Spleen (tissue), 11 donors: ENCODE data around the gene PDE3A. TPM values are rescaled to one million over a fixed set of nuclear protein-coding genes. Genes with fewer than 3 reads are reported as not detected.

ENCODE experiments used
- DNase-seq: peaks from one replicate; pipeline ENCODE4 v3.0.0-alpha.2; 2020
- H3K27ac ChIP-seq, 8 donors: fragments of 200-600 bp; sonication (generic) in 7 of 8; 1 replicate in 4 of 8; 2 replicates in 4 of 8; pipeline versions ENCODE4 v1.5.0 to v1.8.0; 2016 to 2021; ENCODE audit warnings: inconsistent platforms in 4 of 8, mild to moderate bottlenecking in 4 of 8, moderate library complexity in 1 of 8
- H3K27me3 ChIP-seq, 7 donors: fragments of 200-600 bp; sonication (generic) in 6 of 7; replicated peaks in 1 of 7; 1 replicate in 4 of 7; 2 replicates in 3 of 7; pipeline versions ENCODE4 v1.5.0 to v1.8.0; 2016 to 2021; ENCODE audit warnings: inconsistent platforms in 3 of 7, mild to moderate bottlenecking in 1 of 7
- H3K36me3 ChIP-seq, 6 donors: fragments of 200-600 bp; sonication (generic) in 5 of 6; 1 replicate in 4 of 6; 2 replicates in 2 of 6; pipeline versions ENCODE4 v1.5.0 to v1.8.0; 2016 to 2021; ENCODE audit warnings: inconsistent platforms in 2 of 6
- H3K4me1 ChIP-seq, 6 donors: fragments of 200-600 bp; sonication (generic) in 5 of 6; 1 replicate in 3 of 6; 2 replicates in 3 of 6; pipeline versions ENCODE4 v1.5.0 to v1.8.0; 2016 to 2021; ENCODE audit warnings: inconsistent platforms in 3 of 6
- H3K4me3 ChIP-seq, 8 donors: fragments of 200-600 bp; sonication (generic) in 7 of 8; 1 replicate in 4 of 8; 2 replicates in 4 of 8; pipeline versions ENCODE4 v1.5.0 to v1.8.0; 2016 to 2021; ENCODE audit warnings: inconsistent platforms in 4 of 8, mild to moderate bottlenecking in 4 of 8, moderate library complexity in 2 of 8
- H3K9me3 ChIP-seq, 8 donors: fragments of 200-600 bp; sonication (generic) in 7 of 8; 1 replicate in 4 of 8; 2 replicates in 4 of 8; pipeline versions ENCODE4 v1.5.0 to v1.8.0; 2016 to 2021; ENCODE audit warnings: inconsistent platforms in 4 of 8
- CTCF ChIP-seq, 11 experiments: fragments of 200-600 bp in 7 of 11; fragments of 450-650 bp in 4 of 11; sonication (generic) in 4 of 11; IDR thresholded peaks in 8 of 11; conservative IDR thresholded peaks in 3 of 11; 1 replicate in 7 of 11; 2 replicates in 4 of 11; pipeline versions ENCODE4 v1.4.0 to v1.8.0; 2016 to 2021; ENCODE audit warnings: antibody characterized with exemption in 11 of 11, inconsistent platforms in 4 of 11, mild to moderate bottlenecking in 1 of 11
- POLR2A ChIP-seq, 3 donors: fragments of 450-650 bp; IDR thresholded peaks; one replicate each; pipeline ENCODE4 v1.5.1; 2017; ENCODE audit warnings: antibody characterized with exemption in 3 of 3, mild to moderate bottlenecking in 1 of 3
- POLR2AphosphoS5 ChIP-seq, 3 donors: sonication (generic); formaldehyde crosslinking; IDR thresholded peaks; one replicate each; pipeline ENCODE4 v1.5.1; 2017; ENCODE audit warnings: antibody characterized with exemption in 3 of 3
- WGBS, 5 donors: extraction: QIAGEN DNeasy Blood & Tissue Kit in 3 of 5; methylation state at CpG; one replicate each; pipeline versions ENCODE4 v1.1.5 to v1.1.7; 2013 to 2018; 5-methylcytosine and 5-hydroxymethylcytosine counted together
- intact Hi-C: fragments of 100-400 bp; cut with DNase I; formaldehyde crosslinking; loops from one replicate; pipeline ENCODE4 v1.15.0; 2023; ENCODE audit warnings: low total_unique reads
- polyA plus RNA-seq, 3 donors: library from polyadenylated mRNA; stranded (reverse); fragments of 200-250 nt; gene quantifications; one replicate each; pipeline ENCODE4 v1.2.1, GENCODE V29; 2013
- total RNA-seq, 7 donors: library from RNA; depleted of rRNA in 3 of 7; stranded (reverse); fragments of >200 nt in 3 of 7; fragmentation: NEBNext Ultra II Directional in 4 of 7; extraction: Animal tissue kit (Norgen Biotek cat#: 25700) in 4 of 7; gene quantifications; one replicate each; pipeline versions ENCODE4 v1.1.0 to v1.2.1, GENCODE V29; 2016 to 2021
- donor health status: healthy with polysubstance abuse.
- donor health status: DM: no; HTN: no; CAD: no; lungs with moderate emphysema.
- donor health status: DM: no; HTN: no; CAD: no.
- donor health status: Bipolar disorder and iron deficiency.
- donor health status: healthy.
- donor health status: DM: no; HTN: no; CAD: no.
- donor health status: DM: yes; HTN: yes; CAD: no.

The PDE3A gene
- total and polyA plus RNA-seq, 10 donors: 0.57 to 10.1 (median 7.5) TPM

DNA sequence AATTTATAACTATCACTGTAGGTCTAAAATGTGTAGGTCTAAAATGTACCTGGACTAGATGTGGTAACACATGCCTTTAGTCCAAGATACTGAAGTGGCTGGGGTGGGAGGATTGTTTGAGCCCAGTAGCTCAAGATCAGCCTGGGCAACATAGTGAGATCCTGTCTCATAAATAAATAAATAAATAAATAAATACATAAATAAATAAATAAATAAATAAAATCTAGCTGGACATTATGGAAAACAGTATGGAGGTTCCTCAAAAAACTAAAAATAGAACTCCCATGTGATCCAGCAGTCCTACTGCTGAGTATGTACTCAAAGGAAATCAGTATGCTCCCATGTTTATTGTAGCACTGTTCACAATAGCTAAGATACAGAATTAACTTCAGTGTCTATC lies 24.0 kb downstream of the PDE3A start:
- H3K36me3 ChIP-seq: no peaks in the 10 kb centered on the region
- no peak for TF ChIP-seq POLR2A (IDR thresholded peaks at IDR 0.05)
- no peak for TF ChIP-seq CTCF (IDR thresholded peaks at IDR 0.05 in 8 of 11, conservative IDR thresholded peaks at IDR 0.05 in 3 of 11)
- TF ChIP-seq POLR2AphosphoS5 (IDR thresholded peaks at IDR 0.05): no peak
- H3K27ac ChIP-seq: no peak overlapping the region
- no peak for DNase-seq
- no peaks in the 10 kb centered on the region for H3K27me3 ChIP-seq
- no peaks in the 10 kb centered on the region for H3K9me3 ChIP-seq
- H3K4me3 ChIP-seq: no peak overlapping the region
- intact Hi-C loops: no loop called here
- H3K4me1 ChIP-seq: no peaks in the 10 kb centered on the region

- no peak overlapping the region for H3K27ac ChIP-seq
- peaks cover 0 to 5% (median 0%) of the 10 kb centered on the region in 6 donors for H3K4me1 ChIP-seq
- TF ChIP-seq POLR2A (IDR thresholded peaks at IDR 0.05): no peak
- TF ChIP-seq CTCF (IDR thresholded peaks at IDR 0.05 in 8 of 11, conservative IDR thresholded peaks at IDR 0.05 in 3 of 11): no peak
- no peak for TF ChIP-seq POLR2AphosphoS5 (IDR thresholded peaks at IDR 0.05)
- intact Hi-C loops: no loop called here
- no peaks in the 10 kb centered on the region for H3K36me3 ChIP-seq
- DNase-seq: no peak
- H3K9me3 ChIP-seq: no peaks in the 10 kb centered on the region
- no peaks in the 10 kb centered on the region for H3K27me3 ChIP-seq
- whole genome bisulfite sequencing, 5 donors: 85 to 88% (median 85%) methylated on average over 5 of the region's 5 CpGs
- no peak overlapping the region for H3K4me3 ChIP-seq
These were observed 25.4 kb downstream of the PDE3A start for GRCh38 chr12:20393707-20394106.

DNA sequence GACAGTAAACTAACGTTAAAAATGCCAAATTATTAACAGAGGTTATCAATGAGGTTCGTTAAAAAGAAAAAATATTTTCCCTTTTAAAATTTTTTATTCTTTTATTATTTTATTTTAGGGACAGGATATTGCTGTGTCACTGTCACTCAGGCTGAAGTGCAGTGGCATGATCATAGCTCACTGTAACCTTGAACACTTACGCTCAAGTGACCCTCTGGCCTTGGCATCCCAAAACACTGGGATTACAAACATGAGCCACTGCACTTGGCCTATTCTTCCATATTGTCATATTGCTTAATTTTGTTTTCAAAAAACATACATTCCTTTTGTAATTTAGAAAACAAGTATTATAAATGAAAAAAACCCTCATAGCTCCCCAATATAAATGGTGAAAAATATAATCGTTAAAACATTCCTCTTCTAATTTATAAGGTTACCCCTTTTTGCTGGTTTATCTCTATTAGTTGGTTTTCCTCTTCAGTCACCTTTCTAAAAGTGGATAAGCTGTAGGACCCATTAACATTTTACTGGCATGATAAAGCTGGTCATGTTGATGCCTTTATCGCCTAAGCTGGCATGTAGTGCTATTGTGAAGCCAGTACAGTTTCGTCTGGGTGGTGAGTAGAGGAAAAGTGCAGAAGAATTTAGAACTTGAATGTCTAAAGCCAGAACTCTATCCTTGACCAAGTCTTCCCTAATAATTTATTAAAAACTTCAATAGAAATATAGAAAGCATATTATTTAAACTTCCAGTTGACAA lies 27.6 kb downstream of the PDE3A start:
- TF ChIP-seq POLR2A (IDR thresholded peaks at IDR 0.05) (no peak), CTCF (IDR thresholded peaks at IDR 0.05 in 8 of 11, conservative IDR thresholded peaks at IDR 0.05 in 3 of 11) (no peak), POLR2AphosphoS5 (IDR thresholded peaks at IDR 0.05) (no peak)
- H3K9me3 ChIP-seq: no peaks in the 10 kb centered on the region
- no peak overlapping the region for H3K4me3 ChIP-seq
- no peaks in the 10 kb centered on the region for H3K27me3 ChIP-seq
- H3K27ac ChIP-seq: no peak overlapping the region
- H3K36me3 ChIP-seq: no peaks in the 10 kb centered on the region
- no peak for DNase-seq
- peaks cover 0 to 9% (median 0%) of the 10 kb centered on the region in 6 donors for H3K4me1 ChIP-seq
- WGBS, 5 donors: 83 to 92% (median 86%) methylated on average over 6 of the region's 6 CpGs
- intact Hi-C loops: no loop called here

DNA sequence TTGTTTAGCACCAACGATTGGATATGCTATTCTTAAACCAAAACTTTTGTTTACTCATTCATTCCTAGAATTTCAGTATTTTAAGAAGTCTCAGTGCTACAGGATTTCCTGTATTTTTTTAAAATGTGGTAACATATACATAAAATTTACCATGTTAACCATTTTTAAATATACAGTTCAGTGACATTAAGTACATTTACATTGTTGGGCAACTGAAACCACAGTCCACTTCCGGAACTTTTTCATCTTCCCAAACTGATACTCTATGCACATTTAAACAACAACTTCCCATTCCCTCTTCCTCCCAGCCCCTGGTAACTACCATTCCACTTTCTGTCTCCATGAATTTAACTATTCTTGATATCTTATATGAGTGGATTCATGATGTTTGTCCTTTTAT lies 30.3 kb downstream of the PDE3A start:
- 6 to 24% (median 13%) methylated on average over 2 of the region's 2 CpGs for WGBS, 5 donors

More for the DNA sequence above, 30.3 kb downstream of the PDE3A start:
- Histone ChIP-seq H3K27ac (no peak overlapping the region), H3K36me3 (no peaks in the 10 kb centered on the region), H3K4me3 (no peak overlapping the region), H3K27me3 (no peaks in the 10 kb centered on the region), H3K9me3 (no peaks in the 10 kb centered on the region), H3K4me1 (peaks cover 0 to 9% (median 0%) of the 10 kb centered on the region in 6 donors)
- intact Hi-C loops: no loop called here
- no peak for DNase-seq
- TF ChIP-seq POLR2A (IDR thresholded peaks at IDR 0.05) (no peak), POLR2AphosphoS5 (IDR thresholded peaks at IDR 0.05) (no peak), CTCF (IDR thresholded peaks at IDR 0.05 in 8 of 11, conservative IDR thresholded peaks at IDR 0.05 in 3 of 11) (no peak)
